Right kidney (tissue), 1 donor: ENCODE measurements around the gene HAVCR2.

Source experiments
- DNase-seq: peaks from one replicate; pipeline ENCODE4 v3.0.0-alpha.2; 2016

Gene HAVCR2

GRCh38 chr5:157046041-157046440 is 62.8 kb downstream of the HAVCR2 start:
- DNase-seq, result no peak

- DNase-seq, result no peak
Measured at GRCh38 chr5:157045601-157046000, 63.2 kb downstream of the HAVCR2 start.

- no peak for DNase-seq
Measured at GRCh38 chr5:157038568-157039187, 70.2 kb downstream of the HAVCR2 start.
